ENCODE data around the gene TRAF7. TPM values are rescaled to one million over a fixed set of nuclear protein-coding genes. Genes with fewer than 3 reads are reported as not detected.

The TRAF7 gene
- total and polyA plus RNA-seq, 2 of the 13 experiments (the other 11 are each of a cell fraction or from before 2014, with no cell fraction given) = 47.9 to 65.6 TPM

- TF ChIP-seq MAFG (CRISPR knock-in tag; IDR thresholded peaks at IDR 0.05) (no peak), NBN (conservative IDR thresholded peaks at IDR 0.05) (no peak), EEA1 (CRISPR knock-in tag; IDR thresholded peaks at IDR 0.05; ENCODE audit: borderline replicate concordance) (no peak), ZBTB3 (CRISPR knock-in tag; IDR thresholded peaks at IDR 0.05; ENCODE audit: borderline replicate concordance, low read depth) (no peak), ZNF282 (IDR thresholded peaks at IDR 0.05; ENCODE audit: partially characterized antibody) (no peak), UBTF (CRISPR knock-in tag; IDR thresholded peaks at IDR 0.05) (peak; percentile 59), RFX5 (IDR thresholded peaks at IDR 0.05; ENCODE audit: low read depth, low read length) (0 out of 2 replicates have a peak, but pooled peaks have one; percentile 29), ONECUT2 (CRISPR knock-in tag; IDR thresholded peaks at IDR 0.05) (0 out of 2 replicates have a peak, but pooled peaks have one; percentile 30), ZNF607 (CRISPR knock-in tag; IDR thresholded peaks at IDR 0.05; ENCODE audit: borderline replicate concordance) (peak; percentile 87; the same call in 1 of the 2 replicates), FOXP1 (IDR thresholded peaks at IDR 0.05) (no peak), FOXP1 (CRISPR knock-in tag; IDR thresholded peaks at IDR 0.05) (0 out of 2 replicates have a peak, but pooled peaks have one; percentile 14), NFYC (CRISPR knock-in tag; IDR thresholded peaks at IDR 0.05) (peak; percentile 94), KIAA2018 (CRISPR knock-in tag; IDR thresholded peaks at IDR 0.05; ENCODE audit: borderline replicate concordance) (no peak), ATF7-NPFF (CRISPR knock-in tag; IDR thresholded peaks at IDR 0.05; ENCODE audit: low read depth) (peak; percentile 67; the same call in 1 of the 2 replicates), NFYB (CRISPR knock-in tag; IDR thresholded peaks at IDR 0.05) (peak; percentile 93), ZNF143 (CRISPR knock-in tag; IDR thresholded peaks at IDR 0.05) (peak; percentile 96), KLF16 (CRISPR knock-in tag; IDR thresholded peaks at IDR 0.05) (peak in 1 of 2 experiments; percentile 95; a peak in 2 of 4 replicates), CBX2 (IDR thresholded peaks at IDR 0.05; ENCODE audit: low read depth, low read length) (no peak), CBX2 (CRISPR knock-in tag; IDR thresholded peaks at IDR 0.05; ENCODE audit: low read depth) (no peak), ZNF205 (CRISPR knock-in tag; IDR thresholded peaks at IDR 0.05) (0 out of 2 replicates have a peak, but pooled peaks have one; percentile 33), GABPB1 (CRISPR knock-in tag; IDR thresholded peaks at IDR 0.05) (peak; percentile 94)
Measured at GRCh38 chr16:2155091-2155950, at the start of gene TRAF7 (continued).
